ENCODE measurements around the gene TMEM170B. TPM values are rescaled to one million over a fixed set of nuclear protein-coding genes. Genes with fewer than 3 reads are reported as not detected.

The TMEM170B gene
- total RNA-seq (1 to 10 TPM; 4.9 to 5.7 (median 5.4) TPM), polyA plus RNA-seq (1.8 TPM)
- long read RNA-seq, donor 1, full-length matches to known transcripts = 14 of 17 reads
- long read RNA-seq, donor 1, partial matches to known transcripts = 1 of 17 reads
- long read RNA-seq, donor 1, other reads (novel, unspliced or antisense) = 2 of 17 reads
- long read RNA-seq, donor 2, full-length matches to known transcripts = 8 of 9 reads
- long read RNA-seq, donor 2, partial matches to known transcripts = 0 of 9 reads
- long read RNA-seq, donor 2, other reads (novel, unspliced or antisense) = 1 of 9 reads
- long read RNA-seq, donor 3 = 0 reads
- long read RNA-seq, donor 4, full-length matches to known transcripts = 2 of 3 reads
- long read RNA-seq, donor 4, partial matches to known transcripts = 0 of 3 reads
- long read RNA-seq, donor 4, other reads (novel, unspliced or antisense) = 1 of 3 reads

- Histone ChIP-seq H3K9me3 (ENCODE audit: control insufficient read depth, low read length) (no peaks in the 10 kb centered on the region), H3K27ac (ENCODE audit: low read length) (peak within 1 kb of the TSS; percentile 75), H3K4me3 (ENCODE audit: low read length) (peak within 1 kb of the TSS; percentile 90), H3K4me1 (ENCODE audit: control insufficient read depth, insufficient read depth, low read length) (no peaks in the 10 kb centered on the region), H3K27me3 (ENCODE audit: control insufficient read depth, insufficient read depth) (no peaks in the 10 kb centered on the region)
- ATAC-seq = peak; percentile 99 to 100
- under 1% methylated on average over 110 of the region's 110 CpGs for WGBS
- DNase-seq = peak; percentile 96 to 99 (median 98)
- intact Hi-C loops (cut with DNase I) = no loop called here
These were observed at the start of gene TMEM170B for GRCh38 chr6:11537229-11538051. Gene TMEM170B, plus strand, starts transcription at chr6:11537749. Its CDS starts 529 bp downstream, at chr6:11538278.

- 64% methylated on average over 6 of the region's 6 CpGs for WGBS
- Histone ChIP-seq H3K4me1 (ENCODE audit: control insufficient read depth, insufficient read depth, low read length) (peaks cover 4% of the 10 kb centered on the region), H3K9me3 (ENCODE audit: control insufficient read depth, low read length) (no peaks in the 10 kb centered on the region), H3K27ac (ENCODE audit: low read length) (no peak overlapping the region), H3K4me3 (ENCODE audit: low read length) (no peak overlapping the region), H3K27me3 (ENCODE audit: control insufficient read depth, insufficient read depth) (no peaks in the 10 kb centered on the region)
- ATAC-seq (no peak), DNase-seq (no peak)
- intact Hi-C loops (cut with DNase I) = loop anchor here in 3 of 4 donors (10.0 kb wide), 2 partner anchors 246 to 316 kb away; no protein-coding TSS in a partner anchor
These were observed 46.6 kb upstream of the TMEM170B start for GRCh38 chr6:11490996-11491395.

- no peak overlapping the region for H3K27ac ChIP-seq (ENCODE audit: low read length)
- ATAC-seq (no peak), DNase-seq (no peak)
- peaks cover 4% of the 10 kb centered on the region for H3K4me1 ChIP-seq (ENCODE audit: control insufficient read depth, insufficient read depth, low read length)
- H3K4me3 ChIP-seq (ENCODE audit: low read length) = no peak overlapping the region
- H3K9me3 ChIP-seq (ENCODE audit: control insufficient read depth, low read length) = no peaks in the 10 kb centered on the region
- intact Hi-C loops (cut with DNase I) = loop anchor here in 3 of 4 donors (10.0 kb wide), 2 partner anchors 247 to 317 kb away; no protein-coding TSS in a partner anchor
- WGBS = 91% methylated on average over 10 of the region's 10 CpGs
- H3K27me3 ChIP-seq (ENCODE audit: control insufficient read depth, insufficient read depth) = no peaks in the 10 kb centered on the region
These were observed 45.7 kb upstream of the TMEM170B start for GRCh38 chr6:11491596-11492463.

- Histone ChIP-seq H3K27me3 (ENCODE audit: control insufficient read depth, insufficient read depth) (no peaks in the 10 kb centered on the region), H3K4me1 (ENCODE audit: control insufficient read depth, insufficient read depth, low read length) (peaks cover 4% of the 10 kb centered on the region), H3K9me3 (ENCODE audit: control insufficient read depth, low read length) (no peaks in the 10 kb centered on the region), H3K27ac (ENCODE audit: low read length) (no peak overlapping the region), H3K4me3 (ENCODE audit: low read length) (no peak overlapping the region)
- no peak for ATAC-seq
- WGBS = 86% methylated on average over 11 of the region's 11 CpGs
- intact Hi-C loops (cut with DNase I) = loop anchor here in 3 of 4 donors (10.0 kb wide), 2 partner anchors 248 to 318 kb away; no protein-coding TSS in a partner anchor
- DNase-seq = no peak
These were observed 44.9 kb upstream of the TMEM170B start for GRCh38 chr6:11492464-11493290.

- no peaks in the 10 kb centered on the region for H3K9me3 ChIP-seq (ENCODE audit: control insufficient read depth, low read length)
- H3K4me3 ChIP-seq (ENCODE audit: low read length) = no peak overlapping the region
- H3K27ac ChIP-seq (ENCODE audit: low read length) = no peak overlapping the region
- no peak for DNase-seq
- no peaks in the 10 kb centered on the region for H3K27me3 ChIP-seq (ENCODE audit: control insufficient read depth, insufficient read depth)
- peaks cover 4% of the 10 kb centered on the region for H3K4me1 ChIP-seq (ENCODE audit: control insufficient read depth, insufficient read depth, low read length)
- intact Hi-C loops (cut with DNase I) = loop anchor here in 3 of 4 donors (10.0 kb wide), 2 partner anchors 249 to 319 kb away; no protein-coding TSS in a partner anchor
- 74% methylated on average over 5 of the region's 5 CpGs for WGBS
- ATAC-seq = no peak
These were observed 43.6 kb upstream of the TMEM170B start for GRCh38 chr6:11493974-11494373.

GRCh38 chr6:11494786-11495564 is 42.6 kb upstream of the TMEM170B start:
- Histone ChIP-seq H3K9me3 (ENCODE audit: control insufficient read depth, low read length) (no peaks in the 10 kb centered on the region), H3K27me3 (ENCODE audit: control insufficient read depth, insufficient read depth) (no peaks in the 10 kb centered on the region), H3K4me1 (ENCODE audit: control insufficient read depth, insufficient read depth, low read length) (peaks cover 4% of the 10 kb centered on the region), H3K27ac (ENCODE audit: low read length) (no peak overlapping the region), H3K4me3 (ENCODE audit: low read length) (no peak overlapping the region)
- peak in 1 of 2 donors; percentile 41 for ATAC-seq
- intact Hi-C loops (cut with DNase I) = loop anchor here in 3 of 4 donors (5.0 to 10.0 kb wide), 4 partner anchors 250 to 353 kb away; no protein-coding TSS in a partner anchor
- WGBS = 56% methylated on average over 6 of the region's 6 CpGs
- DNase-seq = no peak

GRCh38 chr6:11495565-11496145 is 41.9 kb upstream of the TMEM170B start:
- Histone ChIP-seq H3K27me3 (ENCODE audit: control insufficient read depth, insufficient read depth) (no peaks in the 10 kb centered on the region), H3K4me1 (ENCODE audit: control insufficient read depth, insufficient read depth, low read length) (peaks cover 4% of the 10 kb centered on the region), H3K27ac (ENCODE audit: low read length) (no peak overlapping the region), H3K4me3 (ENCODE audit: low read length) (no peak overlapping the region), H3K9me3 (ENCODE audit: control insufficient read depth, low read length) (no peaks in the 10 kb centered on the region)
- intact Hi-C loops (cut with DNase I) = loop anchor here (2.0 to 10.0 kb wide), 5 partner anchors 251 to 353 kb away; no protein-coding TSS in a partner anchor
- ATAC-seq (no peak), DNase-seq (no peak)
- WGBS = 73% methylated on average over 4 of the region's 4 CpGs

- 21% methylated on average over 12 of the region's 12 CpGs for WGBS
- intact Hi-C loops (cut with DNase I) = loop anchor here (2.0 to 10.0 kb wide), 5 partner anchors 252 to 354 kb away; no protein-coding TSS in a partner anchor
- Histone ChIP-seq H3K4me1 (ENCODE audit: control insufficient read depth, insufficient read depth, low read length) (peaks cover 4% of the 10 kb centered on the region), H3K27me3 (ENCODE audit: control insufficient read depth, insufficient read depth) (no peaks in the 10 kb centered on the region), H3K4me3 (ENCODE audit: low read length) (no peak overlapping the region), H3K9me3 (ENCODE audit: control insufficient read depth, low read length) (no peaks in the 10 kb centered on the region), H3K27ac (ENCODE audit: low read length) (no peak overlapping the region)
- peak; percentile 22 to 56 (median 31) for DNase-seq
- peak; percentile 90 to 91 for ATAC-seq
These were observed 41.1 kb upstream of the TMEM170B start for GRCh38 chr6:11496152-11497060.
